GM10266 (cell line): ENCODE results near the gene NME1.

Experiments
- DNase-seq: peaks from one replicate; pipeline ENCODE4 v3.0.0; 2012; ENCODE audit errors: extremely low spot score
- TF ChIP-seq, protein P1 (sequence below): IDR thresholded peaks from 2 replicates; pipeline ENCODE4 v1.5.1; 2012; ENCODE audit warnings: mild to moderate bottlenecking, low read depth; ENCODE audit not compliant: control insufficient read depth, insufficient read depth; ENCODE audit errors: missing control alignments

NME1 gene

DNA sequence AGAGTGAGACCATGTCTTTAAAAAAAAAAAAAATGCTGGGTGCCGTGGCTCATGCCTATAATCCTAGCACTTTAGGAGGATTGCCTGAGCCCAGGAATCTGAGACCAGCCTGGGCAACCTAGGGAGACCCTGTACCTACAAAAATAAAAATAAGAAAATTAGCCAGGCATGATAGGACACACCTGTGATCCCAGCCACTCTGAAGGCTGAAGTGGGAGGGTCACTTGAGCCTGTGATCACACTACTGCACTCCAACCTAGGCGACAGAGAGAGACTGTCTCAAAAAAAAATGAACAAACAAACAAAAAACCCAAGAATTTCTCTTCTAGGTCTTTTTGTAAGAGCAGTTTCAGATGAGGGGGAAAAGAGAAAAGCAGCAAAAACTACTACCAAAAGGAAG lies 47.5 kb downstream of the NME1 start:
- DNase-seq, result no peak
- TF ChIP-seq, protein P1, sequence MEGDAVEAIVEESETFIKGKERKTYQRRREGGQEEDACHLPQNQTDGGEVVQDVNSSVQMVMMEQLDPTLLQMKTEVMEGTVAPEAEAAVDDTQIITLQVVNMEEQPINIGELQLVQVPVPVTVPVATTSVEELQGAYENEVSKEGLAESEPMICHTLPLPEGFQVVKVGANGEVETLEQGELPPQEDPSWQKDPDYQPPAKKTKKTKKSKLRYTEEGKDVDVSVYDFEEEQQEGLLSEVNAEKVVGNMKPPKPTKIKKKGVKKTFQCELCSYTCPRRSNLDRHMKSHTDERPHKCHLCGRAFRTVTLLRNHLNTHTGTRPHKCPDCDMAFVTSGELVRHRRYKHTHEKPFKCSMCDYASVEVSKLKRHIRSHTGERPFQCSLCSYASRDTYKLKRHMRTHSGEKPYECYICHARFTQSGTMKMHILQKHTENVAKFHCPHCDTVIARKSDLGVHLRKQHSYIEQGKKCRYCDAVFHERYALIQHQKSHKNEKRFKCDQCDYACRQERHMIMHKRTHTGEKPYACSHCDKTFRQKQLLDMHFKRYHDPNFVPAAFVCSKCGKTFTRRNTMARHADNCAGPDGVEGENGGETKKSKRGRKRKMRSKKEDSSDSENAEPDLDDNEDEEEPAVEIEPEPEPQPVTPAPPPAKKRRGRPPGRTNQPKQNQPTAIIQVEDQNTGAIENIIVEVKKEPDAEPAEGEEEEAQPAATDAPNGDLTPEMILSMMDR, result no peak

DNA sequence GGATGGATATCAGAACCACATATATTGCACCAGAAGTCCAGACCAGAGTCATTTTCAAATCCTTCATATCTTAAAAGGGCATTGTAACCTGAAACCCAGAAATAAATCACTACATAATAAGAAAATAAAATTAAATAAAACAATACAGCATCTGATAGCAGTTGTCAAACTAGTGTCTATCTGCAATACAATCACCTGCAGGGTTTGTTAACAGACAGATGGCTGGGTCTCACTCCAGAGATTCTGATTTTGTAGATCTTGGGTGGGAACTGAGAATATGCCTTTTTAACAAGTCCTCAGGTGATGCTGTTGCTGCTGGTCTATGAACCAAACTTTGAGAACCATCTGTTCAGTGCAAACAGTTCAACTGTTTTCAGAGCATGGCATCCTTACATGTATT lies 50.5 kb downstream of the NME1 start:
- TF ChIP-seq, protein P1, result no peak
- no peak for DNase-seq
